Posterior cingulate gyrus (tissue), 11 donors: ENCODE measurements around the gene COIL.
"Not testable (repeated sequence)": the region's sequence is repeated elsewhere in the genome, so short reads cannot be mapped to it uniquely, and the experiment has no call there.

Source experiments
- DNase-seq, 10 donors: peaks; one replicate each; pipeline versions ENCODE4 v3.0.0 to v3.0.0-alpha.2; 2020 to 2021; ENCODE audit warnings: mixed read lengths in 3 of 10
- intact Hi-C: fragments of 100-400 bp; cut with DNase I; formaldehyde crosslinking; loops from one replicate; pipeline ENCODE4 v1.15.1; 2023

Gene COIL

GRCh38 chr17:56960596-56961538 lies at the start of gene COIL:
Gene COIL, minus strand, starts transcription at chr17:56961050. Its CDS starts 31 bp downstream, at chr17:56961019.
- DNase-seq: peak; percentile 85 to 99 (median 95)
- intact Hi-C loops: loop anchor here (5.0 kb wide), 1 partner anchor 129 kb away; the partner anchor contains the start of genes C17orf67 and DGKE

- no peak for DNase-seq
- intact Hi-C loops: no loop called here
These were observed 49.6 kb upstream of the COIL start for GRCh38 chr17:57010487-57010886.

- peak in 7 of 10 donors; percentile 26 to 90 (median 52) for DNase-seq
- intact Hi-C loops: loop anchor here (10.0 kb wide), 1 partner anchor 95 kb away; no protein-coding TSS in a partner anchor
These were observed 49.0 kb upstream of the COIL start for GRCh38 chr17:57009737-57010445.

- intact Hi-C loops: loop anchor here (10.0 kb wide), 1 partner anchor 96 kb away; no protein-coding TSS in a partner anchor
- no peak for DNase-seq
These were observed 48.1 kb upstream of the COIL start for GRCh38 chr17:57008958-57009357.

- DNase-seq: no peak
- intact Hi-C loops: loop anchor here (10.0 kb wide), 1 partner anchor 99 kb away; no protein-coding TSS in a partner anchor
These were observed 45.2 kb upstream of the COIL start for GRCh38 chr17:57006040-57006439.

GRCh38 chr17:57004944-57005579 lies 44.2 kb upstream of the COIL start:
- intact Hi-C loops: loop anchor here (10.0 kb wide), 1 partner anchor 100 kb away; no protein-coding TSS in a partner anchor
- no peak for DNase-seq

GRCh38 chr17:57002904-57003303 lies 42.1 kb upstream of the COIL start:
- DNase-seq: no peak
- intact Hi-C loops: loop anchor here (10.0 kb wide), 1 partner anchor 102 kb away; no protein-coding TSS in a partner anchor

GRCh38 chr17:57001541-57001940 lies 40.7 kb upstream of the COIL start:
- intact Hi-C loops: loop anchor here (10.0 kb wide), 1 partner anchor 103 kb away; no protein-coding TSS in a partner anchor
- DNase-seq: no peak

- intact Hi-C loops: no loop called here
These were observed 36.5 kb upstream of the COIL start for GRCh38 chr17:56997313-56997712.

GRCh38 chr17:56995766-56996165 lies 34.9 kb upstream of the COIL start:
- intact Hi-C loops: no loop called here
- DNase-seq: no peak

More at GRCh38 chr17:56997313-56997712, 36.5 kb upstream of the COIL start:
- DNase-seq: no peak

GRCh38 chr17:56994009-56994792 lies 33.4 kb upstream of the COIL start:
- no peak for DNase-seq
- intact Hi-C loops: no loop called here

- no peak for DNase-seq
- intact Hi-C loops: no loop called here
These were observed 31.5 kb upstream of the COIL start for GRCh38 chr17:56992364-56992763.

- no peak for DNase-seq
- intact Hi-C loops: no loop called here
These were observed 28.2 kb upstream of the COIL start for GRCh38 chr17:56988901-56989572.

GRCh38 chr17:56987283-56987834 lies 26.5 kb upstream of the COIL start:
- no peak for DNase-seq
- intact Hi-C loops: no loop called here

- DNase-seq: peak in 1 of 10 donors; percentile 73
- intact Hi-C loops: no loop called here
These were observed 24.7 kb upstream of the COIL start for GRCh38 chr17:56985371-56986162.

- intact Hi-C loops: no loop called here
- DNase-seq: no peak
These were observed 22.5 kb upstream of the COIL start for GRCh38 chr17:56983366-56983765.

- intact Hi-C loops: no loop called here
- DNase-seq: no peak
These were observed 21.5 kb upstream of the COIL start for GRCh38 chr17:56982312-56982711.

GRCh38 chr17:56980526-56980925 lies 19.7 kb upstream of the COIL start:
- intact Hi-C loops: not testable (repeated sequence)
- DNase-seq: peak in 1 of 10 donors; percentile 38
